LNCAP (cell line): ENCODE results near the gene DUSP3.
A peak's percentile ranks its signal among the peaks of the same experiment; 100 is the strongest.

ENCODE experiments used
- TF ChIP-seq, protein P1 (sequence below): fragments of 450-650 bp; IDR thresholded peaks from 2 replicates; pipeline ENCODE4 v1.5.1; 2017; ENCODE audit warnings: mild to moderate bottlenecking

Gene DUSP3

GRCh38 chr17:43760254-43760852 is 18.4 kb downstream of the DUSP3 start:
- TF ChIP-seq, protein P1, sequence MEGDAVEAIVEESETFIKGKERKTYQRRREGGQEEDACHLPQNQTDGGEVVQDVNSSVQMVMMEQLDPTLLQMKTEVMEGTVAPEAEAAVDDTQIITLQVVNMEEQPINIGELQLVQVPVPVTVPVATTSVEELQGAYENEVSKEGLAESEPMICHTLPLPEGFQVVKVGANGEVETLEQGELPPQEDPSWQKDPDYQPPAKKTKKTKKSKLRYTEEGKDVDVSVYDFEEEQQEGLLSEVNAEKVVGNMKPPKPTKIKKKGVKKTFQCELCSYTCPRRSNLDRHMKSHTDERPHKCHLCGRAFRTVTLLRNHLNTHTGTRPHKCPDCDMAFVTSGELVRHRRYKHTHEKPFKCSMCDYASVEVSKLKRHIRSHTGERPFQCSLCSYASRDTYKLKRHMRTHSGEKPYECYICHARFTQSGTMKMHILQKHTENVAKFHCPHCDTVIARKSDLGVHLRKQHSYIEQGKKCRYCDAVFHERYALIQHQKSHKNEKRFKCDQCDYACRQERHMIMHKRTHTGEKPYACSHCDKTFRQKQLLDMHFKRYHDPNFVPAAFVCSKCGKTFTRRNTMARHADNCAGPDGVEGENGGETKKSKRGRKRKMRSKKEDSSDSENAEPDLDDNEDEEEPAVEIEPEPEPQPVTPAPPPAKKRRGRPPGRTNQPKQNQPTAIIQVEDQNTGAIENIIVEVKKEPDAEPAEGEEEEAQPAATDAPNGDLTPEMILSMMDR: peak; percentile 100

- TF ChIP-seq, protein P1: no peak
Measured at GRCh38 chr17:43759836-43760235, 18.9 kb downstream of the DUSP3 start.

DNA sequence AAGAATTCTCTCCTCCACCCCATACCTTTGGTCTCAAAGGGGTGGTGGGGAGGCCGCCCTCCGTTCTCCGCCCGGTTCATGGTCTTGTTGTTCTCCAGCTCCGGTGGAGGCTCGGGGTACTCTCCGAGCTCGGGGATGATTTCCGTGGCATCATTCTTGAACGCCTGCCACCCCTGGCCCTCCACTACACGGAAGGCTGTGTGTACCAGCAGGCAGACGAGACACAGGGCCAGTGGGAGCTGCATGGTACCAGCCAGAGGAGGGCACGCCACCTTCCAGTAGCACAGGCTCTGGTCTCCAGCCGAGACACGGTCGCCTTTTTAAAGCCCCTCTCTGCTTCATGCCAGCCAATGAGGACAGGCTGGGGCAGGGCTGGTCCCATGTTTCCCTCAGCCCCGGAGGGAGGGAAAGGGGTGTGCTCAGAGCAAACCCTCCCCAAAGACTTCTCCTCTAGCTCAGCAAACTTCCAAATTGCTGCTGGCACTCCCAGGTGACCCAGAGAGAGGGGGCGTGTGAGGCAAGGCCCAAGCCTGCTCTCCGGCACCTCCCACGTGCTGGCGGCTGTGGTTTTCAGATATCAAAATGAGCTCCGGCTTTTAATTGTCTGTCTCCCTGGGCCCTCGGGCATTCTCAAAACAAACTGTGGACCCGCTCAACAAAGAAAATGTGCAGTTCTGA is 20.1 kb downstream of the DUSP3 start, which contains the start of gene SOST:
Gene SOST (minus strand): TSS at position 295 of the 678 bp plus-strand sequence. CDS start 50 bp downstream, at position 245.
- TF ChIP-seq, protein P1: no peak

- TF ChIP-seq, protein P1: no peak
Measured at GRCh38 chr17:43758086-43758485, 20.7 kb downstream of the DUSP3 start.

- TF ChIP-seq, protein P1: no peak
Measured at GRCh38 chr17:43757171-43757660, 21.6 kb downstream of the DUSP3 start.

- TF ChIP-seq, protein P1: no peak
Measured at GRCh38 chr17:43756201-43756600, 22.6 kb downstream of the DUSP3 start.

GRCh38 chr17:43755389-43755875 is 23.3 kb downstream of the DUSP3 start:
- TF ChIP-seq, protein P1: no peak
